MM.1S (cell line): Measurements from ENCODE around the gene OPRM1.

Experiments used
- CTCF ChIP-seq: fragments of 300-600 bp; sonication (generic); IDR thresholded peaks from 2 replicates; pipeline ENCODE4 v1.5.1; 2016; ENCODE audit warnings: antibody characterized with exemption, low read length, mixed read lengths
- EZH2 ChIP-seq: fragments of 300-600 bp; sonication (generic); optimal IDR thresholded peaks from 2 replicates; pipeline ENCODE3; 2017; ENCODE audit warnings: low read depth, mild to moderate bottlenecking, antibody characterized with exemption, low read length, mixed read lengths
- EZH2phosphoT487 ChIP-seq: fragments of 300-600 bp; sonication (generic); IDR thresholded peaks from 2 replicates; pipeline ENCODE4 v1.6.1; 2018; ENCODE audit warnings: antibody characterized with exemption, low read length

- no peak for TF ChIP-seq CTCF
- no peak for TF ChIP-seq EZH2
- no peak for TF ChIP-seq EZH2phosphoT487
Measured at GRCh38 chr6:153997221-153997620, 41.8 kb upstream of the OPRM1 start.
